Activated CD8-positive, alpha-beta memory T cell treated with anti-CD3 and anti-CD28 coated beads for 48 hours (primary cell): ENCODE measurements around the gene FXYD6.
"Not testable (repeated sequence)": the region's sequence is repeated elsewhere in the genome, so short reads cannot be mapped to it uniquely, and the experiment has no call there.

Experiments used
- DNase-seq, 3 experiments: peaks; one replicate each; pipeline ENCODE4 v3.0.0-alpha.2; 2020; ENCODE audit warnings: low read depth in 2 of 3, low spot score in 2 of 3

The FXYD6 gene

GRCh38 chr11:117870103-117870952 lies 6.1 kb downstream of the FXYD6 start:
- DNase-seq: no peak

DNA sequence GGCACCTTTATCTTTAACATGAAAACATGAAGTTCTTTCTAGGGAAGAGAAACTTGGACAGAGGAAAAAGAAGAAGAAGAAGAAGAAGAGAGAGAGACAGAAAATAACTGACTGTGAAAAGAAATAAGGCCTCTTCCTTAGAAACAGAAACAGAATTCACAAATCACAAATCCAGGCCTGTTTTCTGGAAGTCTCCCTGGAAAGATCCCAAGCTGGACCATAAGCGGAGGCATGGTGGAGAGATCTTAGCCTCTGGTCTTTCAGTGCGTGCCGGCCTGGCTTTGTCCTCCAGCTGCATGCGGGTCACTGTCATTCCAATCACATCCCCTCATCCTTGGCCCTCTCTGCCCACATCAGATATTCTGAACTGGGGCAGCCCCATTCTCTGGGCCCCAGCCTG lies 6.9 kb downstream of the FXYD6 start:
- DNase-seq: no peak

DNA sequence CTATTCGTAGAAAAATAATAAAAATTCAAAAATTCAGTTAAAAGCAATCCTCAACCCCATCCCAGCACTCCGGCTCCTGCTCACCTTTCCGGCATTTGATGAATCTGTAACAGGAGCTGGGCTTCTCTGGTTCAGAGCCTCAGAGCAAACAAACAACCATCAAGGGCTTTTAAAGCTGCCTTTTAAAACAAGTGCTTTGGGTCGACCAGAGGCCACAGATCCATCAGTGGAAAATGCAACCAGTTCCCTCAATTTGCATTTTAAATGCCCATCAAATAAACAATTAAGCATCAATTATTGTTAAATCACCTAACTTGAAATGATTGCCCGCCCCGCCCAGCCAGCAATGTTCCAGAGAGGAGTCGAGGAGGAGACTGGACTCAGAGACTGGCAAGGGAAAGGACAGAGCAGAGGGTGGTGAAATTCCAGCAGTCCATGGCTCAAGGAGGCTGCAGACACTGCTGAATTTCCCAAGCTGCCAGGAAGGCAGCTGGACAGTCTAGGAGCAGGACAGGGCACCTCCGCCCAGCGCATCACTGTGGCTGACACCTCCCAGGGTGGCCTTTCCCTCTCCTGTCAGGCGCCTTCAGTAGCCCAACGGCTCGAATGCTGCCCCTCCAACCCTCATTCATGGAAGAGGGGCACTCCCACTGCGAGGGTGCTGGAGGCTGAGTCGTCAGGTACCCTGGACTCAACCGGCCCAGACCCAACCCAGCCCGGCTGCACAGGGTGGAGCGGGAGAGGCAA lies 7.5 kb downstream of the FXYD6 start:
- no peak for DNase-seq

DNA sequence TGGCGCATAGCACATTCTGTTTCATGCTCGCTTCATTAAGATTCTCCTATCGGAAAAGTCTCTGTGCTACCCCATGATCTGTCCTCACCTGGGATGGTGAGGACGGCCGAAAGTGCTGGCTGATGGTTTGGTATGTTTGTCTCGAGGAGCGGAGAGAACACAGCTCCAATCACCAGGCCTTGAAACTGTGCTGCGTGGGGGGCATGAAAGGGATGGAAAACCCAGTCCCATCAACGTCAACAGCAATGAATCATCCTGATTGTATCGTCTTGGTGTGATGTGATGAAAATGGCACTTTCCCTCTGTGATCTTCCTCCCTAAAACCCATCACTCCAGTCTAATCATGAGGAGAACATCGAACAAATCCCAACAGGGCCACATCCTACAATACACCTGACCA lies 8.4 kb downstream of the FXYD6 start:
- DNase-seq: no peak

GRCh38 chr11:117866526-117866925 lies 9.9 kb downstream of the FXYD6 start:
- no peak for DNase-seq

DNA sequence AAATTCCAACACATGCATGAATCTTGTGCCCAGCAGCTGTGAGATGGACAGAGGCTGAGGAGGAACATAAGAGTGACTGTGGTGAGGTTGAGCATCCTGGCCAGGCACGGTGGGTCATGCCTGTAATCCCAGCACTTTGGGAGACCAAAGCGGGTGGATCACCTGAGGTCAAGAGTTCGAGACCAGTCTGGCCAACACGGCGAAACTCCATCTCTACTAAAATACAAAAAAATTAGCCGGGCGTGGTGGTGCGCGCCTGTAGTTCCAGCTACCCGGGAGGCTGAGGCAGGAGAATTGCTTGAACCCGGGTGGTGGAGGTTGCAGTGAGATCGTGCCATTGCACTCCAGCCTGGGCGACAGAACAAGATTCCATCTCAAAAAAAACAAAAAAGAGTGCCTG lies 10.9 kb downstream of the FXYD6 start:
- DNase-seq: not testable (repeated sequence)

GRCh38 chr11:117863383-117863782 lies 13.1 kb downstream of the FXYD6 start:
- no peak for DNase-seq

- DNase-seq: no peak
Observed at GRCh38 chr11:117862753-117863152, 13.7 kb downstream of the FXYD6 start.

GRCh38 chr11:117862019-117862725 lies 14.3 kb downstream of the FXYD6 start:
- DNase-seq: no peak

DNA sequence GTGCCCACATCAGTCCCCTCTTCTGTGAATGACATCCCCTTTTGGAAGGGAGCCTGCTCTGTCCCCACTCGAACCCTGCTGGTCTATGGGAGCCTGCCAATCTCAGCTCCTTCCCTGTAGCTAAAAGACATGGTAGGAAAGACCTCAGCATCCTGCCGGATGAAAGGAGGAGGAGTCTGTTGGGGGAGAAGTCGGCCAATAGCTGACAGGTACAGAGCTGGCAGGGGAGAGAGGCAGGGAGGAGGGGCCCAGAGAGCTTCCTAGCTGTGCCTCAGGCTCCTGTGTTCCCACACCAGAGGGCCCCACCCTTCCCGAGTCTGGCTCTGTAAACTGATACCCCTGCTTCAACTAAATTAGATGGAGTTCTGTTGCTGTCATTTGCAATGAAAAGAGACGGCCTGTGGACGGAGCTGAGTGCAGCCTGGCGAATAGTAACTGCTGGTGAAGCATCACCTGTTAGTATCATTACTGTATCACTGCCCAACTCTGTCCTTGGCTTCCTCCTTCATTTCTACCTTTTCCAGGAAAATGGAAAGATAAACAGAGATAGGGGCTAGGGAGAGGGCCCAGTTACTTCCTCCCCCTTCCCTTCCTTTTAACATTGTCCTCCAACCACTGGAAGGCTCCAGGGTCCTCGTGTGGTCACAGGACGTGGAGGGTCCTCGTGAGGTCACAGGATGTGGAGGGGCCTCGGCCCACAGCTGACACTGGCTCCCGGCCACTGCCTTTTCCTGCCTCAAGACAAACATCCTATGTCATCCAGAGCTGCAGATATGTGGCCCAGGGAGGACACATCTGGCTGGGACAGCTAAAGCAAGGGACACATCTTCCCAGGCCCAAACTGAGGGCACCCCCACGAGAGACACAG lies 15.1 kb downstream of the FXYD6 start:
- DNase-seq: no peak

DNA sequence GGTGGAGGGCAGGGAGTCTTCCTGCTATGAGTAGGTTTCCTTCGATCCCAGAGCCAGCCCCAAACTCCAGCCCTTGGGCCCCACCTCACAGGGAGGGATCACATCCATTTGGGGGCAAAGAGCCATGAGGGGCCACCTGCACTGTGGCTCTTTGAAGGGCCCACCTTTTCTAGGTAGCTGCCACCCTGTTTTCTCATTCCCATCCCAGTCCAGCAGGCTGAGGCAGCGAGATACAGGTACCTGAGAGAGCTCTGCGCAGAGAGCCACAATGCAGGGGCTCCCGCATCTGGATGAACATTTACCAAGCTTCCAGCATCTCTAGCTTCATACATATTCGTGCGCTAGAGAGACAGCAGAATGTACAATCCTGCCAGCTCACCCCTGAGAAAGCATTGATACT lies 16.3 kb downstream of the FXYD6 start:
- DNase-seq: no peak

DNA sequence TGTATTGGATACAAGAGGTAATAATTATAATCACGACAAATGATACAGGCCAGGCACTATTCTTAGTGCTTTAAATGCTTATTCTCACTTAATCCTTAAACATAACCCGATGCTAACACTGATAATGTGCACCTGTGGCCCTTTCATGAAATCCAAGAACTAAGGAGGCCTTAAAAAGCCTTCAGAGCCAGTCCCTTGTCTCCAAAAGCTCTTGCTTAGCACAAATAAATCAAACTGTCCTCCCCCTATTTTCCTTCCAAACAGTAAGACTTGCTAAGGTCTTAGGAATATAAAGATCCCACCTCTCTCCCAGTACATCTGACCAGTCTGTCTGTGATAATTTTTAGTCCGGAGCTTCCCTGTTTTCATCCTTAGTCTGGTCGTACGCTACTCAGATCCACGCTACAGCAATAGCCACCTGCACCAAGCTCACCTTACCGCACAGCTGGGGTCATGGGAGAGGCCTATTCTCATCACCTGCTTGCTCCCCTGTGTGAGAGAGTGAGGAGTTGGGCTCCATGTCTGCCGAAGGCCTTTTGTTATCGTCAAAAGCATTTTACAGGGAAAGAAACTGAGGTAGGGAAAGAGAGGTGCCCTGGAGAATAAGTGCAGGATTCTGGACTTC lies 16.9 kb downstream of the FXYD6 start:
- DNase-seq: no peak

DNA sequence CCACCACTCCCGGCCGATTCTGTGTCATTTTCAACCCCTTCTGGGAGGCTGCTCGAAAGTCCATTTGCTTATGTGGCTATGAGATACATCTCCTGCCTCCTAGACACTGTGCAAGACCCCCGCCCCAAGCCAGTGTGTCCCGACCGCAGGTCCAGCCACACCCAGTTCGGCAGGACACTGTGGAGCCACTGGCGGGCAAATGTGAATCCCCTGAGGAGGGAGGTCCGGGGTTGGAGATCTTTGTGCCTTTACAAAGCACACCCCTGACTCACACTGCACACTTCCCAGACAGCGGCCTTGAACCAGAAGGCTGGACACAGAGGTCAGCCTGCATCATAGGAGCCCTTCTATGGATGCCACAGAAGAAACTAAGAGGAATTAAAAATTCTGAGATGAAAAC lies 17.4 kb downstream of the FXYD6 start:
- no peak for DNase-seq

- no peak for DNase-seq
Observed at GRCh38 chr11:117857734-117858414, 18.6 kb downstream of the FXYD6 start.

DNA sequence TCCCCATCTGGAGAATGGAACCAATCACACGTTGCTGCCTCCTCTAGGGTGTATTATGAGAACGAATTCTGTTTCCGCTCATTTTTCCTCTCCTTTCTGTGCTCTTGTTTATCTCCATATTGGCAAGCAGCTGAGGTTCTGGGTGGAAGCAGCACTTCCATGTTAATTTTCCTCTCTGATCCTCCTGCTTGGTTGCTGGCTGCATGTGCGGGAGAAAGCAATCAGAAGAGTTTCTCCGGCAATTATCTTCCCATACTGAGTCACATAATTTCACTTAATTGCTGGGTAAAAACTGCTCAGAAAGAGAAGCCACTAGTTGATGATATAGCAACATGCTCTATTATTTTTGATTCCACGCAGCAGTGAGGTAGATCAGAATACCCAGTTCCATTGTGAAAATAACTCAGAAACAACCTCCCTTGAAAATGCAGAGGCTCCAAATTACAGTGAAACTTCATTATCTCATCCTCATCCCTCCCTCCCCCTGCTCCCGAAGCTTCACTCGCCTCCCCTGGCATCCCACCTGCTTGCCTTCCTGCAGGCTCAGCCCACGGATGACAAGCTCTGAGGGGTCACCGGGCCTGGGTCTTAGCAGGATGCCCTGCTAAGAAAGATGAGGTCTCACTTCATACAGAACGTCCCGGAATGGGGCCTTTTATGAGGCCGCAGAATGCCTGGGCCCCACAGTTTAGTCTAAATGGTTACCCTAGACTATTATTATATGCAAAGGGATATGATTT lies 20.4 kb downstream of the FXYD6 start:
- no peak for DNase-seq

GRCh38 chr11:117855186-117855845 lies 21.1 kb downstream of the FXYD6 start:
- DNase-seq: no peak

- DNase-seq: no peak
Observed at GRCh38 chr11:117852309-117852708, 24.1 kb downstream of the FXYD6 start.

GRCh38 chr11:117851852-117852251 lies 24.6 kb downstream of the FXYD6 start:
- no peak for DNase-seq

DNA sequence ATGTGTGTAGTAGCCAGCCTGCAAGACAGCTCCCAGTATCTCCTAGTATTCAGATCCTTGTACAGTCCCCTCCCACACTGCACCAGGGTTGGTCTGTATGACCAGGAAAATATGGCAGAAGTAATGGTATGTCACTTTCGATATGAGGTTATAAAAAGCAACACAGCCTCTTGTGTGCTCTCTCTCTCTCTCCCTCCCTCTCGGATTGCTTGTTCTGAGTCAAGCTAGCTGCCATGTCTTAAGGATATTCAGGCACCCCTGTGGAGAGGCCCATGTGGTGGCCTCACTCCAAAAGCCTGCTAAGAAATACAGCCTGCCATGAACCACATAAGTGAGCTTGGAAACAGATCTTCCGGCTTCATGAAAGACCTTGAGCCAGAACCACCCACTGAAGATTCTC lies 25.4 kb downstream of the FXYD6 start:
- no peak for DNase-seq
